ENCODE results near the gene GCK. TPM values are rescaled to one million over a fixed set of nuclear protein-coding genes. Genes with fewer than 3 reads are reported as not detected.

GCK gene
- total RNA-seq, 4 donors from 2014 or later = 0.16 to 0.96 TPM; not detected in 2

- H3K36me3 ChIP-seq = no peaks in the 10 kb centered on the region
- no peaks in the 10 kb centered on the region for H3K27me3 ChIP-seq
- intact Hi-C loops (cut with DNase I; ENCODE audit: low total_unique reads) = loop anchor here (5.0 kb wide), 1 partner anchor 245 kb away; no protein-coding TSS in a partner anchor
- H3K4me3 ChIP-seq = no peak overlapping the region
- in situ Hi-C loops (cut with MboI; ENCODE audit: low pct_ligation_motif_present in 1 of 4, low pct_unique_long_range_greater_than_20kb in 1 of 4, low sequenced_read_pairs in 3 of 4) = no loop called here
- no peak for DNase-seq
- peaks cover 6 to 20% (median 7%) of the 10 kb centered on the region in 4 donors for H3K4me1 ChIP-seq
- peak overlapping the region in 1 of 4 donors; percentile 88 for H3K27ac ChIP-seq
- TF ChIP-seq POLR2A (IDR thresholded peaks at IDR 0.05) (no peak), EP300 (IDR thresholded peaks at IDR 0.05; ENCODE audit: low read depth) (no peak), CTCF (IDR thresholded peaks at IDR 0.05) (no peak), POLR2AphosphoS5 (IDR thresholded peaks at IDR 0.05) (no peak)
- 94 to 95% methylated on average over 3 to 12 of the region's 12 CpGs for WGBS, 2 donors (ENCODE audit: low coverage in 1 of 2)
- no peaks in the 10 kb centered on the region for H3K9me3 ChIP-seq
Observed at GRCh38 chr7:44121761-44122420, 67.3 kb downstream of the GCK start.

GRCh38 chr7:44120395-44120794 is 68.8 kb downstream of the GCK start:
- Histone ChIP-seq H3K4me3 (no peak overlapping the region), H3K4me1 (peaks cover 6 to 20% (median 7%) of the 10 kb centered on the region in 4 donors), H3K36me3 (no peaks in the 10 kb centered on the region), H3K27me3 (no peaks in the 10 kb centered on the region), H3K27ac (no peak overlapping the region), H3K9me3 (no peaks in the 10 kb centered on the region)
- WGBS, 2 donors (ENCODE audit: low coverage in 1 of 2) = 86 to 88% methylated on average over 1 to 6 of the region's 6 CpGs
- intact Hi-C loops (cut with DNase I; ENCODE audit: low total_unique reads) = loop anchor here (5.0 kb wide), 1 partner anchor 243 kb away; no protein-coding TSS in a partner anchor
- in situ Hi-C loops (cut with MboI; ENCODE audit: low pct_ligation_motif_present in 1 of 4, low pct_unique_long_range_greater_than_20kb in 1 of 4, low sequenced_read_pairs in 3 of 4) = no loop called here
- DNase-seq = no peak
- no peak for TF ChIP-seq POLR2A (IDR thresholded peaks at IDR 0.05)

GRCh38 chr7:44119829-44120380 is 69.3 kb downstream of the GCK start:
- TF ChIP-seq POLR2AphosphoS5 (IDR thresholded peaks at IDR 0.05) = no peak
- TF ChIP-seq CTCF (IDR thresholded peaks at IDR 0.05) = no peak
- TF ChIP-seq EP300 (IDR thresholded peaks at IDR 0.05; ENCODE audit: low read depth) = no peak
- TF ChIP-seq POLR2A (IDR thresholded peaks at IDR 0.05) = no peak

GRCh38 chr7:44117801-44118429 is 71.3 kb downstream of the GCK start:
- intact Hi-C loops (cut with DNase I; ENCODE audit: low total_unique reads) = no loop called here
- Histone ChIP-seq H3K9me3 (no peaks in the 10 kb centered on the region), H3K27ac (no peak overlapping the region), H3K36me3 (no peaks in the 10 kb centered on the region), H3K27me3 (no peaks in the 10 kb centered on the region), H3K4me3 (no peak overlapping the region), H3K4me1 (peaks cover 6 to 13% (median 6%) of the 10 kb centered on the region in 4 donors)
- no peak for TF ChIP-seq POLR2A (IDR thresholded peaks at IDR 0.05)
- no peak for TF ChIP-seq POLR2AphosphoS5 (IDR thresholded peaks at IDR 0.05)
- TF ChIP-seq CTCF (IDR thresholded peaks at IDR 0.05) = no peak
- TF ChIP-seq EP300 (IDR thresholded peaks at IDR 0.05; ENCODE audit: low read depth) = no peak
- in situ Hi-C loops (cut with MboI; ENCODE audit: low pct_ligation_motif_present in 1 of 4, low pct_unique_long_range_greater_than_20kb in 1 of 4, low sequenced_read_pairs in 3 of 4) = no loop called here
- DNase-seq = no peak
- WGBS, 2 donors (ENCODE audit: low coverage in 1 of 2) = 91% methylated on average over 13 of the region's 13 CpGs; no CpG with 5 or more reads in 1 of the 2 donors

More at GRCh38 chr7:44119829-44120380, 69.3 kb downstream of the GCK start:
- no peak overlapping the region for H3K27ac ChIP-seq
- intact Hi-C loops (cut with DNase I; ENCODE audit: low total_unique reads) (loop anchor here (5.0 kb wide), 1 partner anchor 243 kb away; no protein-coding TSS in a partner anchor), in situ Hi-C loops (cut with MboI; ENCODE audit: low pct_ligation_motif_present in 1 of 4, low pct_unique_long_range_greater_than_20kb in 1 of 4, low sequenced_read_pairs in 3 of 4) (no loop called here)
- no peaks in the 10 kb centered on the region for H3K36me3 ChIP-seq
- peaks cover 6 to 20% (median 7%) of the 10 kb centered on the region in 4 donors for H3K4me1 ChIP-seq
- DNase-seq = no peak
- no peaks in the 10 kb centered on the region for H3K27me3 ChIP-seq
- WGBS, 2 donors (ENCODE audit: low coverage in 1 of 2) = 80 to 93% methylated on average over 1 to 8 of the region's 8 CpGs
- no peak overlapping the region for H3K4me3 ChIP-seq
- no peaks in the 10 kb centered on the region for H3K9me3 ChIP-seq
